K562 (cell line): ENCODE measurements around the gene TP53I3. TPM values are rescaled to one million over a fixed set of nuclear protein-coding genes. Genes with fewer than 3 reads are reported as not detected.

ENCODE experiments used
- CC2D1A ChIP-seq: fragments of 450-650 bp; IDR thresholded peaks from 2 replicates; pipeline ENCODE4 v1.6.1; 2017; ENCODE audit warnings: mild to moderate bottlenecking
- E2F8 ChIP-seq: fragments of 450-650 bp; IDR thresholded peaks from 2 replicates; pipeline ENCODE4 v1.7.1; 2018; ENCODE audit warnings: mild to moderate bottlenecking, low read depth; ENCODE audit not compliant: partially characterized antibody
- GTF3C2 ChIP-seq: IDR thresholded peaks from 3 replicates; pipeline ENCODE4 v1.6.1; 2011; ENCODE audit warnings: borderline replicate concordance, mild to moderate bottlenecking, moderate library complexity; ENCODE audit not compliant: insufficient read length; ENCODE audit errors: extremely low read depth
- HDAC2 ChIP-seq: fragments of 450-650 bp; IDR thresholded peaks from 2 replicates; pipeline ENCODE4 v1.6.1; 2016; ENCODE audit warnings: mild to moderate bottlenecking
- HIVEP1 ChIP-seq: fragments of 250-450 bp; sonication (Bioruptor Pico); IDR thresholded peaks from 2 replicates; pipeline ENCODE4 v1.4.0; 2020; ENCODE audit warnings: mild to moderate bottlenecking
- HMG20A ChIP-seq: fragments of 450-650 bp; formaldehyde crosslinking; conservative IDR thresholded peaks from 2 replicates; pipeline ENCODE4 v1.4.0; 2020; ENCODE audit warnings: mild to moderate bottlenecking, mixed read lengths
- HMGXB4 ChIP-seq: sonication (generic); formaldehyde crosslinking; IDR thresholded peaks from 2 replicates; pipeline ENCODE4 v1.8.1; 2023; ENCODE audit warnings: mild to moderate bottlenecking, missing genetic modification reagents
- KHSRP ChIP-seq: fragments of 450-650 bp; IDR thresholded peaks from 2 replicates; pipeline ENCODE4 v1.6.1; 2017
- MCM5 ChIP-seq: fragments of 450-650 bp; IDR thresholded peaks from 2 replicates; pipeline ENCODE4 v1.6.1; 2016; ENCODE audit warnings: low read depth
- MYNN ChIP-seq, 2 experiments: sonication (generic); formaldehyde crosslinking in 1 of 2; IDR thresholded peaks; 2 replicates each; pipeline versions ENCODE4 v1.5.0 to v1.6.1; 2016 to 2020; ENCODE audit warnings: antibody characterized with exemption in 1 of 2, missing genetic modification reagents in 1 of 2
- RBM14 ChIP-seq: fragments of 200-400 bp; formaldehyde crosslinking; IDR thresholded peaks from 2 replicates; pipeline ENCODE4 v1.6.1; 2018; ENCODE audit warnings: low read depth, mild to moderate bottlenecking, low read length, moderate library complexity, borderline replicate concordance; ENCODE audit not compliant: insufficient read depth
- SIN3A ChIP-seq, 2 experiments: fragments of 150-350 bp in 1 of 2; IDR thresholded peaks; 2 replicates each; pipeline ENCODE4 v1.6.1; 2011 to 2016; ENCODE audit warnings: borderline replicate concordance in 2 of 2, low read depth in 2 of 2, low read length in 2 of 2, mild to moderate bottlenecking in 2 of 2, moderate library complexity in 2 of 2; ENCODE audit not compliant: control insufficient read depth in 1 of 2
- SOX6 ChIP-seq: fragments of 450-650 bp; IDR thresholded peaks from 2 replicates; pipeline ENCODE4 v1.6.1; 2014; ENCODE audit warnings: mild to moderate bottlenecking
- ZBTB11 ChIP-seq, 3 experiments: fragments of 200-800 bp in 1 of 3; fragments of 250-450 bp in 1 of 3; fragments of 450-650 bp in 1 of 3; sonication (Bioruptor Pico) in 1 of 3; sonication (Bioruptor generic) in 1 of 3; formaldehyde crosslinking in 1 of 3; IDR thresholded peaks; 2 replicates each; pipeline versions ENCODE4 v1.6.1 to v1.8.0; 2016 to 2022; ENCODE audit warnings: mild to moderate bottlenecking in 2 of 3, missing genetic modification characterization in 2 of 3, missing compliant biosample characterization in 1 of 3, moderate library complexity in 1 of 3
- ZNF174 ChIP-seq: fragments of 250-450 bp; sonication (Bioruptor Pico); IDR thresholded peaks from 2 replicates; pipeline ENCODE4 v1.4.0; 2020; ENCODE audit warnings: mild to moderate bottlenecking
- ZNF324 ChIP-seq: fragments of 250-450 bp; sonication (Bioruptor Pico); IDR thresholded peaks from 2 replicates; pipeline ENCODE4 v1.4.0; 2020; ENCODE audit warnings: mild to moderate bottlenecking
- polyA plus RNA-seq, 8 experiments: library from polyadenylated mRNA; depleted of rRNA in 4 of 8; stranded (reverse) in 5 of 8; unstranded in 3 of 8; fragments of >200 nt; fragmentation: Nextera tagmentation in 2 of 8; fragmentation: Illumina TruSeq in 1 of 8; extraction: Ambion mirVana in 2 of 8; extraction: Trizol in 1 of 8; gene quantifications; 2 replicates each; pipeline versions ENCODE4 v1.2.1 to v1.2.3, GENCODE V29; 2011 to 2014; ENCODE audit warnings: inconsistent platforms in 1 of 8, missing spikeins in 1 of 8
- total RNA-seq, 7 experiments: library from RNA; depleted of rRNA in 6 of 7; stranded (reverse); fragments of >200 nt in 6 of 7; fragmentation: Illumina TruSeq in 2 of 7; extraction: Trizol in 2 of 7; gene quantifications; 2 replicates each; pipeline versions ENCODE4 v1.2.1 to v1.2.3, GENCODE V29; 2011 to 2021; ENCODE audit warnings: low replicate concordance in 1 of 7

Gene TP53I3
- total and polyA plus RNA-seq, 9 of the 15 experiments (the other 6 are each of a cell fraction or from before 2014, with no cell fraction given), result 0.65 to 9.5 (median 5.6) TPM

GRCh38 chr2:24123195-24123921, 38.7 kb upstream of the TP53I3 start, which contains the start of the genes FAM228B and PFN4 (continued):
- TF ChIP-seq SIN3A (IDR thresholded peaks at IDR 0.05; ENCODE audit: borderline replicate concordance in 2 of 2, control insufficient read depth in 1 of 2, low read depth in 2 of 2, low read length in 2 of 2) (0 out of 4 replicates have a peak, but pooled peaks of 1 of the 2 experiments have one; percentile 37), KHSRP (no peak), HMG20A (CRISPR knock-in tag) (no peak), RBM14 (no peak), HMGXB4 (peak; percentile 74; the same call in 1 of the 2 replicates), SOX6 (no peak), MYNN (IDR thresholded peaks at IDR 0.05) (no peak), MYNN (CRISPR knock-in tag; IDR thresholded peaks at IDR 0.05) (no peak), E2F8 (no peak), MCM5 (no peak), HIVEP1 (CRISPR knock-in tag) (no peak), ZBTB11 (CRISPR knock-in tag; IDR thresholded peaks at IDR 0.05) (peak in 1 of 3 experiments; percentile 60; a peak in 2 of 6 replicates), CC2D1A (no peak), HDAC2 (no peak; the same call in 1 of the 2 replicates), ZNF174 (no peak), GTF3C2 (no peak), ZNF324 (CRISPR knock-in tag) (no peak)
